IPS DF 4.7 (cell line): ENCODE results near the gene COMMD3.

Source experiments
- DNase-seq: peaks from one replicate; pipeline ENCODE4 v3.0.0-alpha.2; 2013; ENCODE audit warnings: low spot score; ENCODE audit errors: extremely low read depth

Gene COMMD3

DNA sequence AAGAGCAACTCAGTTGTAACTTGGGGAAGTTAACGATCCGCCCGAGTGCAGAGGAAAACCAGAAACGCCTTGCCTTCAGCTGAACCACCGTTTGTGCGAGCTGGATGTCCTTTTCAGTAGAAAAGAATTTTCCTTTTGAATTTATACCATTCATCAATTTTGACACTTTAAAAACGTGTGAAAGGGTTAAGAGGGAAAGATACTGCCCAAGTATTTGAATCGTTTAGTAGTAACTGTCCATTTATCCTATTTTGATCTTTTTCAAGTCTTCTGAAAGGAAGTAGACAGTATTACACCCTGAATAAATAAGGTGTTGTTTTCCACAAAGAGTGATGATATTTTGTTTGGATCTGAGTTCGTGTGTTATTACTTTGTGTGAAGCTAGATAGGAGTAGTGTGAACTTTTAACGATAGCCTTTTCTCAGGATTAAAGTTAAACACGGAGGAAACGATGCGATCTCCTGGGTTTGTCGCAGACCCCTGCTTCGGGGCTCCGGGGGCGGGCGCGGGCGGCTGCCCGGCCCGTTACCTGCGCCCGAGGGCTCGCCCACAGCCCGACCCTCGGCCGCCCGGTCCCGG lies 3.9 kb downstream of the COMMD3 start:
- DNase-seq, result no peak

DNA sequence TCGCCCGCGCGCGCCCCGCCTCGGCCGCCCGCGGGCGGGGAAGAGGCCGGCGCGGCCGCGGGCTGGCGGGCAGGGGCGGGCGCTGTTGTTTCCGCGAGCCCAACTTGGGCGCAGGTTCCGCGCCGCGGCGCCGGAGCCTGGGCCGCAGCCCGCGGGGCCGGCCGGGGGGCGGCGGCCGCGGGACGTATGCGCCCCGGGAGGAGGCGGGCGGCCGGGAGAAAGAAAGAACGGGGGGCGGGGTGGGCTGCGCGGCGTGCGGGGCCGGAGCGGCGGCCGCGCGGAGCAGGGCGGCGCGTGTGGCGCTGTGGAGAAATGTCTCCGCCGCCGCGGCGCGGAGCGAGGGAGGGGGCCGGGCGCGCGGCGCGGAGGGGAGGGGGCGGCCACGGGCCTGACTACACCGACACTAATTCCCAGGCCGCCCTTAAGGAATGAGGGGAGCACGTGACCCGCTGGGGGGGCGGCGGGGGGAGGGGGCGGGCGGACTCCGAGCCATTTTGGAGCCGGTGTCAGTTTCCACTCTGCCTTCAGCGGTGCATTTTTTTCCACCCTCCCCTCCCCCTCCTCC lies 4.5 kb downstream of the COMMD3 start, which contains the start of gene BMI1:
Gene BMI1 (plus strand): TSS at position 509 of the 565 bp plus-strand sequence. CDS start 5,351 bp downstream, outside the sequence.
- no peak for DNase-seq

DNA sequence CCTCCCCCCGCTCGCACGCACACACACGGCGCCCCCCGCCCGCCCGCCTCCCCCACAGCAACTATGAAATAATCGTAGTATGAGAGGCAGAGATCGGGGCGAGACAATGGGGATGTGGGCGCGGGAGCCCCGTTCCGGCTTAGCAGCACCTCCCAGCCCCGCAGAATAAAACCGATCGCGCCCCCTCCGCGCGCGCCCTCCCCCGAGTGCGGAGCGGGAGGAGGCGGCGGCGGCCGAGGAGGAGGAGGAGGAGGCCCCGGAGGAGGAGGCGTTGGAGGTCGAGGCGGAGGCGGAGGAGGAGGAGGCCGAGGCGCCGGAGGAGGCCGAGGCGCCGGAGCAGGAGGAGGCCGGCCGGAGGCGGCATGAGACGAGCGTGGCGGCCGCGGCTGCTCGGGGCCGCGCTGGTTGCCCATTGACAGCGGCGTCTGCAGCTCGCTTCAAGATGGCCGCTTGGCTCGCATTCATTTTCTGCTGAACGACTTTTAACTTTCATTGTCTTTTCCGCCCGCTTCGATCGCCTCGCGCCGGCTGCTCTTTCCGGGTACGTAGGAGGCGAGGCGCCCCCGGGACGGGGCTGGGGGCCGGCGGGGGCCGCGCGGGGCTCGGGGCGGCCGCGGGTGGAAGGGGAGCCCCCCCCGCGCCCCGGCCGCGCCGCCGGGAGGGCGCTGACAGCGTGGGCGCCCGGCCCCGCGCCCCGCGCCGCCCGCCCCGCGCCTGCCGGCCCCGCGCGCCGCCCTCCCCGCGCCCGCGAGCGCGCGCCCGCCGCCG lies 5.2 kb downstream of the COMMD3 start:
- DNase-seq, result no peak

DNA sequence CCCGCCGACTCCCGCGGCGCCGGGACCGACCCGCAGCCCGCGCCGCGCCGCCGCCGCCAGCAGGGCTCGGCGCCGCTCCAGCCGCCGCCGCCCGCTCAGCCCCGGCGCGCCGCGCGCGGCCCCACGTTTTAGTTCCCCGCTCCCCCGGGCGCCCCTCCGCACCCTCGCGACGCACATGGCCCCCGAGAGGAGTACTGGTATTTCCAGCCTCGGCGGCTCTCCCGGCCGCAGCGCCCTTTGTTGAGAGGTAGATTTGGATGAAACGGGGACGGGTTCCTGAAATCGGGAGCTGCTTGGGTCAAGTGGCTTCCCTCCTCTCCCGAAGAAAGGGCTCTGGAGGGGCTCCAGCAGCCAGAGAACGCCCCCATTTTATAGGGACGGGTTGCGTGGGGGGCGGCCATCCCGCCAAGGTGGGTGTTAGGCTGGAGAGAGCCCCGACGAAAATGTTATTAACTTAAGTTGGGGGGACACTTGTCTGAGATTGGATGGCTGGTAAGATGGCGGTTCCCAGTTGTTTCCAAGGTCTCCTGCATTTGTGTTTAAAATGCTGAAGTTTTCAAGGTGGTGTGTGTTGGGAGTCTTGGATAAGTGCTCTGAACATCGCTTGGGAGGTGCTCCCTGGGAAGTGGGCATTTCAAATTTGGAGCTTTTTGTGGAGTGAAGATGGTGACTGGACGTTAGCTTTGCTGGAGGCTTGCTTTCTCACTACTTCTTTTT lies 5.9 kb downstream of the COMMD3 start:
- DNase-seq, result no peak

DNA sequence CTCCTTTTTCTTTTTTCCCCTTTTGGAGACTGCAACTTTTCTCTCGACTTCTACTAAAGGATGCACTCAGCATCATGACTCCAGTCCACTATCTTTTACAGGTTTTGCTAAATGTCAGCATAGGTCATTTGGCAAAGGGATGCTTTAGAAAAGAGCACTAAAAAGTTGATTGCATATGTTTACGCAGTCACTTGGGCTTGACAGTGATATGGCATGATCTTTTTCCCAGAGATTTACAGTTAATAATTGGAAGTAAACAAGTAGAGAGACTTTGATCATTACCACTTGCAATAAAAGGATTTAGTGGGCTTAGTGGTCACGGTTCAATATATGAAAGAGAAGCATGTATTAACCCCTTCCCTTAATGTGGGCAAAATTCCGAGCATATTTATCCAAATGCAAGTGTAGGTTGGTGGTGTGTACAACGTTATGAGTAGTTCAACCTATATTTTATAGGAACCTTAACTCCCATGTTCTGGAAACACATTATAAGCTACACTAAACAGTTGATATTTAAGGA lies 6.5 kb downstream of the COMMD3 start:
- no peak for DNase-seq

DNA sequence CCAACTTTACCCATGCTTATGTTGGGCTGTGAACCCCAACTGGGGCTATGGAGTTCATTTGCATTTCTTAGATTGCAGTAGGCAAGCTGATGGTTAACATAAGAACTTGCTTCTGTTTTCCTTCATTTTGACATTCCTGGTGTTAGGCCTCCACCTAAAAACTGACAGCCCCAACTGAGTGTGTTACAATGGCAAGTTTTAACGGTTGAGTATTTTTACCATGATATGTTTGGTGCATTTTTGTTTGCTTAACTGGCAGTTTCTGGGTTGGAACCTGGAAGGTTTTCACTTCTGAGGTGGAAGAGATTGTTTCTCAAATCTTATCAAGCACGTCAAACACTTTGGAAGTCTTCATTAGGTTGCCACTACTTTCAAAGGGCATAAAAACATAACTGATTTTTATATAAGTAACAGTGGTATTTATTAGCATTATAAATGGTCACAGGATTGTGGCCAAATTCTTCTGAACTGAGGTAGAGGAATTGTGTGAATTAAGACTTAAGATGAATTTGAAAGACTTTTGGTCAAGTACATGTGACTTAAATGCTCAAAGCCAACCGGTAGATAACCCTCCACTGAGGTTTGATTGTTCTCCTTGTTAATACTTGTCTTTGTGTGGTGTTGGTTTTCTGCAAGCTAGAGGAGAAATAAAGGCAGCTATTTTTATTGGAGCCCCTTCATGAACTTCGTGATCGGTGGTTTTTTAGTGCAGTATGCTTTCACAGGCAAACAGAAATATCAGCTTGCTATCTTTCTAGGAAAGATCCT lies 7.5 kb downstream of the COMMD3 start:
- DNase-seq, result no peak

DNA sequence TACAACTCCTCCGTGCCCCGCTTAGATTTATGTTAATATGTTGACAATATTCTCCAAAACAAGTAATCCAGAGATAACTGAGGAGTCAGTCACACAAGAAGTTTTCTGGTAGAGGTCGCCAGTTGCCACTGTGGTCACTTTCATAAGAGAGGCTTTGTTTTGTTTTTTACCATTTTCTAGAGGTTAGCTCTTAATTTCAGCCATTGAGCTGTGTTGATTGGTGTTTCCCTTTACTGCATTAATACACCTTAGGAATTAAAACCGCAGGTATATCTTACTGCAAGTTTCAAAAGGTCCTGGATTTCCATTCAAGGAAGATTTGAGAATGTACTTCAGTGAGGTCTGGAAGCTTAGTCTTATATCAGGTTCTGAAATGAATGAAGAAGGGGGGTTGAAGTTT lies 8.2 kb downstream of the COMMD3 start:
- DNase-seq, result no peak

DNA sequence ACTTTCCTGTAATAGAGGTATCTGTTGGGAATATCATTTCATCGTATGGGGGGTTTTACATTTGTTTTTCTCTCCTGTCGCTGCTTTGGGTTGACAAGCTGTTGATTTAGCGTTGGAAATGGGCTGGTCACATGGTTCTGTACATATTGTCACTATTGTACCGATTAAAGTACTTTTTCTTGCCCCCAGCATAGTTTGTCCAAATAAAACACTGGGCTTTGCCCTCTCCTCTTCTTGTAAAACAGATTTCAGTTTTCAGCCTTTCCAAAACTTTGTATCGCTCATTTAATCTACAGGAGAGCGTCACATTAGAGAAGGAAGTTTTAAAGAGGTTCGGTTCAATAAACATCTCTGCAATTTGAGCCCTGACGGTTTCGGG lies 8.7 kb downstream of the COMMD3 start:
- no peak for DNase-seq

DNA sequence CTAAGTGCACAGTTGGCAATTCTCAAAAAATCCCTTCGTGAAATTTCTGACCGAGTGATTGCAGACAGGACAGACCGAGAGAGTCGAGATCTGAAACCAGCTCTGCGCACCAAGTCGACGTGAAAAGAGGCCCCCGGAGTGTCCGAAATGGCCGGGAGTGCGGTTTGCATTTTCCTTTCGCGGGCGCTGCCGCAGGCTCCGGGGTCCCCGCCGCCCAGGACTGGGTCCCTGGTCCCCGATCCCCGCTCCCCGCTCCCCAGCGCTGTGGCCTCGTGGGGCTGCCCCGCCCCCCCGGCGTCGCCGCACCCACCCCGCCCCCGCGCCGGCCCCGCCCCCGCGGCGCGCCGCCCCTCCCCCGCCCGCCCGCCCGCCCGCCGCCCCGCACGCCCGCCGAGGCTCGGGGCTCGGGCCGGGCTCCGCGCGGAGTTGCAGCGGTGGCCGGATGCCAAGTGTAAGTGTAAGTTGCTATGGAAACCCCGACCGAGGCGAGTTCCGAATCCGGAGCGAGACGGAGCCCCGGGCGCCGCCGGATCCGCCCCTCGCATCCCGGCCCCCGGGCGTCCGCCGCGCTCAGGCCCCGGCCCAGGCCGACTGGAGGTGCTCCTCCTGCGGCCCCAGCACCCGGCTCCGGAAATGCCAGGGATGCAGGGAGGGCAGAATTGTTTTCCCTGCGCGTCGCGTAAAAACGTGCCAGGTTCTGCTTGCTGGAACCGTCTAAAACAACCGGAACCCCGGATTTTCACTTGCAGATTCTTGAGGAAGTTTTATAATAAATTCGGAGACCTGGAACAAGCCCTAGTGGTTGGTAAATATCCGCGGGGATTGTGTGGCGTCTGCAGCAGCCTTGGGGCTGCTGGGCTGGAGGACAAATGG lies 9.3 kb downstream of the COMMD3 start:
- no peak for DNase-seq

DNA sequence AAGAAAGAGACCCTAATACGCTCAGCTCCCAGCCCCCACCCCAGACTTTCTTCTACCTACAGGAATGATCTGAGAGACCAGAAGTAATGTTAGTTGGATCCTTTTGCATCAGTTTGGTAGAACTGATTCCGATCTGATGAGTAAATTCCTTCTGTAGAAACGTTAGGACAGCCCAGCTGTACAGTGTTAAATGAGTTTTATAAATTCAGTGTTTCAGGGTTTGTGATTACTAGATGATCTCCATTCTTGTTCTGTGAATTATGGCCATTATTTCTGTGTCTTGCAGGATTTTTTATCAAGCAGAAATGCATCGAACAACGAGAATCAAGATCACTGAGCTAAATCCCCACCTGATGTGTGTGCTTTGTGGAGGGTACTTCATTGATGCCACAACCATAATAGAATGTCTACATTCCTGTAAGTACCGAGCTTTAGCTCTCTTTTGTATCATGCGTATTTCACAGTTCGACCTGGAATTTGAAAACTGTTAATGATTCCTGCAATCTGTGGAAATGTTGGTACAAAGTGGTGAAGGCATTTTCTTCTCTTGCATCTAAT lies 10.0 kb downstream of the COMMD3 start:
- no peak for DNase-seq

DNA sequence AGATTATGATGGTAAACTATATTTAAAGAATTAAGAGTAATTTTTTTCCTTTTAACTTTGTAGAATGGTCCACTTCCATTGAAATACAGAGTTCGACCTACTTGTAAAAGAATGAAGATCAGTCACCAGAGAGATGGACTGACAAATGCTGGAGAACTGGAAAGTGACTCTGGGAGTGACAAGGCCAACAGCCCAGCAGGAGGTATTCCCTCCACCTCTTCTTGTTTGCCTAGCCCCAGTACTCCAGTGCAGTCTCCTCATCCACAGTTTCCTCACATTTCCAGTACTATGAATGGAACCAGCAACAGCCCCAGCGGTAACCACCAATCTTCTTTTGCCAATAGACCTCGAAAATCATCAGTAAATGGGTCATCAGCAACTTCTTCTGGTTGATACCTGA lies 13.0 kb downstream of the COMMD3 start:
- DNase-seq, result no peak

DNA sequence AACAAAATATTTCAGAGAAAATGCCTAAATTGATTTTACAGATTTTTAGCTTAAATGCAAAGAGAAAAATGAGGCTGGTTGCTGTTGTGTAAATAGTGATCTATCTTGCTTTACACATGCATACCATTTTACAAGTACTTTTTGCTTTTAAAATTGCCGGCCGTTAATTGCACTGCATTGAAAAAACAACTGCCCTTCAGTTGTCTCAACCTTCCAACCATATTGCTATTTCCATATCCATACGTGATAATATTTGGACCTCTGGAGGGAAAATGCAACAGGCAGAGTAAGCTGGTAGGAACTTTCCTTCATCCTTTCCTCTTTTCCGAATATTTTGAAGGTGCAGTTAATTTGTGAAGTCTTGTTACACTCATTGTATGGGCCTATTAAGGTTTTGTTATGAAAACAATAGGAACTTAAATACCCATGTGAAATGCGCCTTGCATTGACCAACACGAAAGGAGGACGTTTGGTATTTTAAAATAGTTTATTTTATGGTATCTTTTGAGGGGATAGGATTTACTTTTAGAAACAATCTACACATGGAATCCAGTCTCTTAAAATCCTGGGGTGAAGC lies 16.0 kb downstream of the COMMD3 start:
- DNase-seq, result no peak

DNA sequence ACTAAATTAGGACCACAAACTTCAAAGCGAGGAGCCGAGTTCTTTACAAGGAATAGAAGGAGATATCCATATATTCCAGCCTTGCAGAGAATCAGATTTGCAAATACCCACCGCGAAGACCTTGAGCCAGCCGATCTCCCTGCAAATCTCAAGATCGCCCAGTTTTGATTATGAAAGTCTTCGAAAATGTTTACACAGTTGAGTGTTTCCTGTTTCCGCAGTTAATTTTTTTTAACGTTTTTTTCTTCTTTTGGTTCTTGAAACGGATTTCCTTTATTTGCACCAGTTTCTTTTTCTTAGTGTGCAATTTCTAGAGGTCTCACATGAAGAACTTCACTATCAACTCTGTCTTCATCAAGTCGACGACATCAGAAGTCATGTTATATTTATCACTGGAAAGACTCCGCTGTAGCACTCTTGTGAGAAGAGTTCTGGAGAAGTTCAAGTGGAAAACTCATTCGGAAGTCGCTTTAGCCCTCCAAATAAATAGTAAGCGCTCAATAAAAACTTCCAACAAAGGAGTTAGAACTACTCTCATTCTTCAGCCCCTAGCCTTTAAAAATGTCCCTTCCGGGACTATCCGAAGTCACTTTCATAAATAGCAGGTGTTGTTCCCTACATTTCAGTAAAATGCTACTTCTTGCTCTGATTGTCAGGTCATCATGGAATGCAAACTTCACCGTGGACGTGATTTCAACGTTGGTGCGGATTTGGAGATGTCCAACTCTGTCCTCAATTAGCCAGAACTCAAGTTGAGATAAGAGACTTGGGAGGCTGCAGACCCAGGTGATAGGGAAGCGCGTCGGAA lies 17.2 kb downstream of the COMMD3 start:
- no peak for DNase-seq

DNA sequence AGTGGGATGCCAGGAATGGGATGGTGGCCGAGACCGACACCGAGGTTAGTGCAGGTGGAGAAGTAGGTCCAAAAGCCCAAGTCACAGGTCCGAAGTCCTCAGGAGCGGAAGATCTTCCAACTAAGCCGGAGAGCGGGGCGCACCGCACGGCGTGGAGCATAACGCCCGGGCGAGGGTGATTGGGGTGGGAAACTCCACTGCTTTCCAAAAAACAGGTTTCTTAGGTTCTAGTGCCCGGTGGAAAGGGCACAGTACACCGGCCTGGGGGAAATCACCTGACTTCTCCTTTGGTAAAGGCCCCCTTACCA lies 17.7 kb downstream of the COMMD3 start:
- no peak for DNase-seq

DNA sequence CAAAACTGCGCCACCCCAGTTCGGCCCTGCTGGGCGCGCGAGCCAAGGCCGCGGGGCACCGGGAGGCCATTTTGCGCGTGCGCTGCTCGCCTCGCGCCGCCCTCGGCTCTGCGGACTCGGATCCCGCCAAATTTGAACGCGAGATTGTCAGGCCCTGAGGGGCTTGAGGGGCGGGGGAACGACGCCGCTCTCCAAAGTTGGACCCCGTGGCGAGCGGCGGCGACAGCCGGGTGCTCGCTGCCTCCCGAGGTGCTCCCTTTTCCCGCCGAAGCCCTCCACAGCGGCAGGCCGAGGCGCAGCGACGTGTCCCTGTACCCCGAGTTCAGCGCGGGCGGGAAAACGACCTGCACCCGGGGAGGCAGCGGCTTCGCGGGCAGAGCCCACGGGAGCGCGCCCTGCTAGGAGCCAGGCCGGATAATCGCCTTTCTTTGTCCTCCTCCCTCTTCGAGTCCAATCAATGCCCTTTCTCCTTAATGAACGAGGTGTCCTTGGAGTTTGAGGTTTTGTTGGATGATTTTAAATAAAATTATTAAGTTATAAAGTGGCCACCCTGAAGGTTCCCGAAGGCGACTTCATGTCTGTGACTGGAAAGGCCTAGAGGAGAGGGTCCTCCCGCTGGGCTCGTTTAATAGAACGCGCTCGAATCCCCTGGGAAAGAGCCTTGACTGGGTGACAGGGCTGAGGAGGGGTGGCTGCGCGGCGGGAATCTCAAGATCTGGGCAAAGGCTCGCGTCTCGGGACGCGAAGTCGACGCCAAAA lies 18.4 kb downstream of the COMMD3 start:
- no peak for DNase-seq

DNA sequence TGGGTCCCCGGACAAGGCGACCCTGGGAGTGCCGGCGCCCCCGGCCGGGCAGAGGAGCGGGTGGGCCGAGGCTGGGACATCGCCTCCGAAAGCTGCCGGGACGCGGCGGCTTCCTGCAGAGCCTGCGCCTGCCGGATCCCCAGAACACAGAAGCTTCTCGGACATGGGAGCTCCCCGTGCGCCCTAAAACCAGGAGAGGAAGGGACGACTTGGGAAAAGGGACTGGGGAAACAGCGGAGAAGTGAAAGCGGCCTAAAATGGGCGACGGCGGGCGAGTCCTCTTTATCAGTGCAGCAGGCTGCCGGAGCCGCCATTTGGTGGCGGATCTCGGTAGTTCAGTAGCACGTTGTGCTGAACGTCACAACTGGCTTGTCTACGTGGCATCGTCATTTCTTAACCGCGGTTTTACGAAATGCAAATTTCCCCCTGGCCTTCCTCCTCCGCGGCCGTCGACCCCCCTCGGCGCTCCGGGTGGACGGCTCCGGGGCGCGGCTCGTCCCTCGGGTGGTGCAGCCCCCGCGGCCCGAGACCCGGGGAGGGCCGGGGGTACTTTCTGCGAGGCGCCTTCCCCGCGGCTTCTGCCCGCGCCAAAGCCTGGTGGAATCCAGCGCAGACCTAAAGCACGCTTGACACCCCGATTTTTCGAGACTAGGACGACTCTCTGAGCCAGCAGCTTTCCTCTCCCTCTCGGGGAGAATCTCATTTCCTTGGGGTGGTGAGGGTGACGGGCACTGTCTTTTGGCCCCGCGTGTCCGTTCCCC lies 19.2 kb downstream of the COMMD3 start:
- no peak for DNase-seq

DNA sequence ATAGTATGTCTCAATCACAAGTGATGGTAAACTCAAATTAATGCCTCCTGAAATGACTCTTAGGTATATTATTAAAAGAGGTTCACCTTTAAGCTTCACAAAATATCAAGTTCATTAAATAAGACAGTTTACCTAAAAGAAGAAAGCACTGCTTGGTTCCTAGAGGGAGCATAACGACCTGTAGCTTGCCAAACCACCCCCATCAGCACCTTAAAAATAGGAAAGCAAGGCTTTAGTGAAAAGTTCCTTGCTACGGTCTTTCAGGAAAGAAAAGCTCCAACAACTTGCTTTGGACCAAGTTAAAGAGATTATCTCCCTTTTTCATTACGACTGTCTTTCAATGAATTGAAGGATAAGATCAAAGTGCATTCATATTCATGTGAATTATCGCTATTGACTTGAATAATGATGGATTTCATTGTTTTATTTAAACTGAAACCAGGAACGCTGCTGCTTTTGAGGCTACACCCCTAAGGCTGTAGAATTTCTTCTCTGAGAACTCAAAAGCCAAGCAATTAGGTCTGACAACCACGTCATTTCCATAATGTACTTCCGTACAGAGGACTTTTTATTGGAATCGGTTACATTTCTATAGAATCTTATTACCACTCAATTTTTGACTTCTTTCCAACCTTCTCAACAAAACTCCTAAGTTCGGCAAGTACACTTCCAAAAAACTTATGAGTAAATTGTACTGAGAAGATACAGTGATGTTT lies 22.2 kb downstream of the COMMD3 start:
- no peak for DNase-seq
